GM21447 (cell line): ENCODE measurements around the gene LTBP2.

ENCODE experiments used
- ATAC-seq: cut with Tn5 transposase; IDR thresholded peaks from one replicate; pipeline ENCODE4 v1.9.1; 2021; ENCODE audit not compliant: unreplicated experiment

The LTBP2 gene

GRCh38 chr14:74613211-74613914, 1.3 kb upstream of the LTBP2 start:
- no peak for ATAC-seq

DNA sequence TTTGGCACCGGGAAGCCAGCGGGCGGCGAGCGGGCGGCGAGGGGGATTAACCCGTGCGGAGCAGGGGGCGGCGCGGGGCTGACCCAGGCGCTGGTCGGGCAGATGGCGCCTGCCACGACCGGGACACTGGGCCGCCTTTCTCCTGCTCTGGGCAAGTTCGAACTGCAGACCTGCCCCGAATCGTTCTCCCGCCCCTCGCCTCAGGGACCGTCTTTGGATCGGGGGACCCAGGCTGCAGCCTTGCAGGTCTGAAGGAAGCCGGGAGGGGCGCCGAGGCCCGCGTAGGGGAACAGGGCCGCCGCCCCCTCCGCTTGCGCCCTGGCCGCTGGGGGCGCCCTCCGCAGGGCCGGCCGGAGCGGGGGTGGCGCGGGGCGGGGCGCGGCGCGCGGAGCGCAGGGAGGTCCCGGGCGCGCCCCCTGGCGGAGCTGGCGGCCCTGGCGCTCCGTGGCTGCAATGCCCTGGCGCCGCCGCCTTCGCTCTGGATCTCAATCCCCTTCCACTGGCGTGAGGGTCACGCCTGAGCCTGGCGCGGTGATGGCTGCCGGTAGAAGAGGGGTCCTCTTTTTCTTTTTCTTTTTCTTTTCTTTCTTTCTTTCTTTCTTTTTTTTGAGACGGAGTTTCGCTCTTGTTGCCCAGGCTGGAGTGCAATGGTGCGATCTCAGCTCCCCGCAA, 449 bp upstream of the LTBP2 start:
- ATAC-seq: peak; percentile 42

DNA sequence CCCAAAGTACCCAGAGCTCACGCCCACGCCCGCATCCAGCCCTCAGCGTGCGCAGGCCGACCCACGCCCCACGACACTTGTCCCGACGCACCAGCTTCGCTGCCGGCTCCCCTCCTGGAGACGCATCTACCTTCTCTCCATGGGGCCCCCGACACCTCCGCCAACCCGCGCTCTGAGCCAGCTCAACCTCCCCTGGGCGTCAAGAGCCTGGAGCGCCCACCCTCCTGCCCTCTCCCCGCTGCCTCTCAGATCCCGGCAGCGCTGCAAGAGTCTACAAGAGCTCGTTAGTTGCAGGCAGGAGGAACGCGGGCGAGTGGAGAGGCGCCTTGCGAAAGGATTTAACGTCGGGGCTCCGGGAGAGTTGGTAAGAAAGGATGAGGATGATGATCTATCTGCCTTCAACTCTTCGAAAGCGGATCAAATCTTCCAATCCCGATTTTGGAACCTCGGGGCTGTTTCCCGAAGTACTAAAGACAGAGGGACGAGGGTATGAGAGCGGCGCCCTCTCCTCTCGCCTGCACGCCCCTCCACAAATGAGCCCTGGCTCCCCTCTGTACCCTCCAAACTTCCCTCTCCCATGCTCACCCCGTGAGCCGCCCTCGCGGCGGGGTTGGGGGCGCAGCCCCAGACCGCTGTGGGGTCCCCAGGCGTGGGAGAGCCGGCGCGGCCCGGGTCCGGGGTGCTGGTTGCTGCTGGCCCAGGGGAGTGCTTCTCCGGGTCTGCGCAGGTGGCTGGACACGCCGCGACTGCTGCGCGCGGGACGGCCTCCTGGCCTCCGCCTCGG, 979 bp downstream of the LTBP2 start:
- ATAC-seq: no peak

DNA sequence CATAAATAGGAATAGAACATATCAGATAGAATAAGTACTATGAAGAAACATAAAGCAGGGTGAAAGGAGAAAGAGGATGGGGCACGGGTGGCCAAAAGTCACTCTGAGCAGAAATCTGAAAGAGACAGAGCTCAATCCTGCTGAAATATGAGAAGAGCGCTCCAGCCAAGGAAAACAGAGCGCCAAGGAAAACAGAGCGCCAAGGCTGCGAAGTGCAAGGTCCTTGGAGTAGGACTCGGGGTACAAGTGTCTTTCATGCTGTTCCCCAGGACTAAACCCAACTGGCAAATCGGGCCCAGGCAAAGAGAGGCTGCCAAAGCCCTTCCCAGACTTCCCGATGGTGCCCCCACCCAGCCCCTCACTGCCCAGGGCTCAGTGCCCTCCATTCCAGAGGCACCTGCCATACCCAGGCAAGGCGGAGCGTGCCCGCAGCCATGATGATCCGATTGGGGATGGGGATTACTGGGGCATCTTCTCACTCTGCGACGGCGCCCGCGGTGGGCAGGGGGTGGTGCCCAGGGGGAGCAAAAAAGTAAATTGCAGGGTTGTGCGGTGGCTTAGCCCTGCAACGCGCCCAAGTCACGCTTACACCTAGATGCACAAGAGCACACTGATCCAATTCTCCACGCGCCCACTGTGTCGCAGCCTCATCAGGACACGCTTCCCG, 1.7 kb downstream of the LTBP2 start:
- no peak for ATAC-seq

DNA sequence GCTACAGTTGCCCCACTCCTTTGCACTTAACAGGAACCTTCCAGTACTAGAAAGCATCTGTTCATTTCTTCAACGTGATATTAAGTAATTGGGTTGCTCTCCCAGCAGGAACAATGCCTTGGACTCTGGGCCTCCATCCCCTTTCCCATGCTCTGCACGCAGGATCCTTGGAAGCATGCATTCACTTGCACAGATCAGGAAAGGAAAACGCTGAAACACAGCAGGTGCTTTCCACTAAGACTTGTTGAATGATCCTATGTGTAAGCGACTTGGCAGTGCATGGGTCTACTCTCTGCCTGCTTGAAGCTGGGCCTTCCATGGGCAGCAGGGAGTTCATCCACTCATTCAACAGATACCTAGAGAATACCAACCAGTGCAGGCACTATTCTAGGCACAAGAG, 2.3 kb downstream of the LTBP2 start:
- no peak for ATAC-seq

DNA sequence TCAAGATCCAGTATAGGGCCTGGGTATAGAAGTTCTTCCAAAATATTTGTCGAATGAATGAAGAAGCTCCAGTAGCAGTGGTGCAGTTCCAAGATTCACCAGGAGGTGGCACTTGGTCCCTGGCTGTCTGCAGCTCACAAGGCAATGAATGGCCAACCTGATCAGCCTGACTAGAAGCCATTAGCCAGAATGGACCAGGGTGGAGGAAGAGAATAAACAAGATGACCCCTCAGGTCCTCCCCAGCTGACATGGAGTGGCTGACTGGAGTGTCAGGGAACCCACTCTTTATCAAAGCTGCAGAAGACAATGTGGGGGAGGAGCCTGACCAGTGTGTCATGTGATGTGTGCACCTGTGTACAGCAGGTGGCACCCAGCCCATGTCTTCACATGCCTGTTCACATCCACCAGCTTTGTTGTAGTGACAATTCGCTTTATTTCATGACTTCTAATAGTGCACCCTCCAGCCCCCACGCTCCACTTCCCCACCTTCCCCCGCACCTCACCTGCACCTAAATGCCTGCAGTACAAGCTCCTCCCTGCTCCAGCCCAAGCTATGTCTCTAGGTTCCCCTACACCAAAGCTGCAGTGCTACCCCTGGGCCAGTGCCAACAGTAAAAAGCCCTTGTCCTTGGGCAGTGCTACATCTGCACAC, 3.0 kb downstream of the LTBP2 start:
- ATAC-seq: no peak

GRCh38 chr14:74606727-74607126, 5.3 kb downstream of the LTBP2 start:
- ATAC-seq: no peak

DNA sequence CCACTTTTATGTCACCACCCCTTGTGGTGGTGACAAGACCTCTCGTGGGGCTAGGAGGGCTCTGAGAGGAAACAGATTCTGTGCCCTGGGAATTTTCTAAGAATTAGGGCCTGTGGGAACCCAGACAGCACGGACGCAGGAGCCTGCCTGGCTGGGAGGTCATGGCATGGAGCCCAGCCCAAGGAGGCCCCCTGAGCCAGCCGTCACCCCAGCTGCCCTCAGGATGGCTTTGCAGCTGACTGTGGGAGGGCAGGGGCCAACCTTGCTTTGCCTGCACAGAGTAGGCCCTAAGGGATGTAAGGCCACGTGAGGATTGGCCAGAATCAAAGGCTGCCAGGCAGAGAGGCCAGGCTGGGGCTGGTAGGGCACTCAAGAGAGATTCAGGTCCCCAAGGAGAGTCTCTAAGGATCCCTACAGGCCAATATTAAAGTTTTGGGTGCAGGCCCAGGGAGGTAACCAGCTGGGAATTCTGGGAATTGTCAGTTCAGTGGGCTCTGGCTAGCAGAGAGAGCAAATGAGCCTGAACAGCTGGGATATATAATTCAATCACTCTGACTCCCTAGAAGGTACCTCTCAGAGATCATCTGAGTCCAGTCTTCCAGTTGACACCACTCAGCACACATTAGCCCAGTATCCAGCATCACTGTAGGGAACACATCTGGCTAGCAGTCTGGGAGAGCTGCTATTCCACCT, 6.4 kb downstream of the LTBP2 start:
- ATAC-seq: no peak

GRCh38 chr14:74604911-74605310, 7.1 kb downstream of the LTBP2 start:
- no peak for ATAC-seq

- ATAC-seq: no peak
These were observed 7.9 kb downstream of the LTBP2 start for GRCh38 chr14:74604157-74604556.

- no peak for ATAC-seq
These were observed 10.1 kb downstream of the LTBP2 start for GRCh38 chr14:74601982-74602381.

- ATAC-seq: no peak
These were observed 12.1 kb downstream of the LTBP2 start for GRCh38 chr14:74599946-74600345.

DNA sequence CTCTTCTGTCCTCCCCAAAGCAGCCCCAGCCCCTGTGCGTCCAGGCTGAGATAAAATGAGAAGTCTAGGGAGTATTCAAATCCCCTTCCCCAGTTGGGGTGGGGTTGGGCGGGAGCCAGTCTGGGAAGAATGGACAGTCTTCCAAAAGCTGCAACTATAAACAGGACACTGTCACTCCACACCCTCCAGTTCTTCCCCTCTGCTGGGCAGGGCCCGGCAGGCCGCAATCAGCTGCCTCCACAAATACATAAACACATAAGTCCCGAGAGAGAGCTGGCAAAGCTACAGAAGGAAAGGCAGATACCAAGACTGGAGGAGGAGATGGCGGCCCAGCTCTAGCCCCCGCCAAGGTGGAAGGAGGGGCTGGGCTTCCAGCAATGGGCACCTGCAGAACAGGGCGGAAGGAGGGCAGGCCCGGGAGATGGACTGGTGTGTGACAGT, 12.7 kb downstream of the LTBP2 start:
- ATAC-seq: no peak

- no peak for ATAC-seq
These were observed 15.1 kb downstream of the LTBP2 start for GRCh38 chr14:74596741-74597450.

GRCh38 chr14:74595006-74595735, 16.9 kb downstream of the LTBP2 start:
- ATAC-seq: no peak

- ATAC-seq: no peak
These were observed 17.4 kb downstream of the LTBP2 start for GRCh38 chr14:74594606-74595005.

DNA sequence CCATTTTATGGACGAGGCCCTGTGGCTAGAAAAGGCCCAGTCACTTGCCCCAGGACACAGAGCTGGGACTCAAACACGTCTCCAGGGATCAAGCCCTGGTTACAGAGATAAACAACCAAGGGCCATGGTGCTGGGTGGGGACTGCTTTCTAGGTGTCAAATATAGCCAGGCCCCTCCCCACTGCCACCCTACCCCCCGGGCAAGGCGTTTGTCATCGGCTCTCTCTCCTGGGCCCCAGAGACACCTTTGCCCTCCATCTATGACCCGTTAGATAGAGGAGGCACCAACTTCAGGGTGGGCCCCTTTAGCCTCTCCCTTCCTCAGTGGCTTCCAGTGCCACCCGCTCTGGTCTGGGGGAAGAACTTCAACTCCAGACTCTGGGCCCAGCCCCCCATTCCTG, 18.0 kb downstream of the LTBP2 start:
- ATAC-seq: no peak

- no peak for ATAC-seq
These were observed 18.6 kb downstream of the LTBP2 start for GRCh38 chr14:74593241-74593953.
